HepG2 (cell line): ENCODE results near the gene SERPINE2. TPM values are rescaled to one million over a fixed set of nuclear protein-coding genes. Genes with fewer than 3 reads are reported as not detected.

Experiments
- ATF7-NPFF ChIP-seq: sonication (generic); formaldehyde crosslinking; IDR thresholded peaks from 2 replicates; pipeline ENCODE4 v1.8.1; 2023; ENCODE audit warnings: mild to moderate bottlenecking, low read depth, missing genetic modification reagents, moderate library complexity
- ETV5 ChIP-seq: IDR thresholded peaks from 2 replicates; pipeline ENCODE4 v1.6.1; 2018; ENCODE audit warnings: missing biosample characterization, missing genetic modification reagents, inconsistent platforms, borderline replicate concordance
- MTA3 ChIP-seq: sonication (generic); formaldehyde crosslinking; IDR thresholded peaks from 2 replicates; pipeline ENCODE4 v1.4.0; 2020; ENCODE audit warnings: missing genetic modification reagents
- ONECUT2 ChIP-seq: sonication (generic); formaldehyde crosslinking; IDR thresholded peaks from 2 replicates; pipeline ENCODE4 v1.4.0; 2020; ENCODE audit warnings: missing genetic modification reagents
- polyA plus RNA-seq, 8 experiments: library from polyadenylated mRNA; depleted of rRNA in 3 of 8; stranded (reverse) in 7 of 8; unstranded in 1 of 8; fragments of >200 nt; fragmentation: Illumina TruSeq in 4 of 8; extraction: Trizol in 4 of 8; gene quantifications; 2 replicates each; pipeline versions ENCODE4 v1.2.1 to v1.2.3, GENCODE V29; 2011 to 2016; ENCODE audit warnings: low read depth in 4 of 8, missing spikeins in 1 of 8, mixed read lengths in 1 of 8; ENCODE audit not compliant: insufficient read depth in 1 of 8
- total RNA-seq, 5 experiments: library from RNA; depleted of rRNA; stranded (reverse); fragments of >200 nt; fragmentation: Illumina TruSeq; extraction: Trizol; gene quantifications; 2 replicates each; pipeline ENCODE4 v1.2.3, GENCODE V29; 2016; ENCODE audit warnings: low read depth in 1 of 5
- TF ChIP-seq, protein P1 (sequence below): sonication (generic); formaldehyde crosslinking; IDR thresholded peaks from 2 replicates; pipeline ENCODE4 v1.5.0; 2020; ENCODE audit warnings: missing genetic modification reagents
- TF ChIP-seq, protein P2 (sequence below), 2 experiments: sonication (generic) in 1 of 2; formaldehyde crosslinking in 1 of 2; IDR thresholded peaks; 2 replicates each; pipeline versions ENCODE4 v1.6.1 to v1.9.0; 2014 to 2022; ENCODE audit warnings: antibody characterized with exemption in 1 of 2, borderline replicate concordance in 1 of 2, inconsistent platforms in 1 of 2, low read depth in 1 of 2, missing genetic modification reagents in 1 of 2
- TF ChIP-seq, protein P3 (sequence below): sonication (generic); formaldehyde crosslinking; conservative IDR thresholded peaks from 2 replicates; pipeline ENCODE4 v1.4.0; 2020; ENCODE audit warnings: mild to moderate bottlenecking, missing genetic modification reagents, moderate library complexity

SERPINE2 gene
- total and polyA plus RNA-seq, 2 of the 13 experiments (the other 11 are each of a cell fraction or from before 2014, with no cell fraction given): 7.9 to 18.1 TPM

DNA sequence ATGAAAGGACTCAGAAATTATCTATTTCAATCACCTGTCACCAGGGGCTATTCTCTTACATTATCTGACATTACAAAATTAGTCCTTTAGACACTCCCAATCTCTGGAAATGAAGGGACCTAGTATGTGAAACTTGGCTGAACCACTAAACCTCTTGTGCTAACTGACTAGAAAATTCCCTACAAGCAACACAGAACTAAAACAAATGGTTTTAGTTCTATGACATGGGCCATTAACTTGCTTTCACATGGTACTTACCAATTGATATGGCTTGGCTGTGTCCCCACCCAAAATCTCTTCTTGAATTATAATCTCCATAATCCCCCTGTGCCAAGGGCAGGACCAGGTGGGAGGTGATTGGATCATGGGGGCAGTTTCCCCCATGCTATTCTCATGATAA lies 16.6 kb downstream of the SERPINE2 start (continued):
- no peak for TF ChIP-seq ONECUT2
- TF ChIP-seq MTA3 (CRISPR knock-in tag): no peak
- TF ChIP-seq, protein P1, sequence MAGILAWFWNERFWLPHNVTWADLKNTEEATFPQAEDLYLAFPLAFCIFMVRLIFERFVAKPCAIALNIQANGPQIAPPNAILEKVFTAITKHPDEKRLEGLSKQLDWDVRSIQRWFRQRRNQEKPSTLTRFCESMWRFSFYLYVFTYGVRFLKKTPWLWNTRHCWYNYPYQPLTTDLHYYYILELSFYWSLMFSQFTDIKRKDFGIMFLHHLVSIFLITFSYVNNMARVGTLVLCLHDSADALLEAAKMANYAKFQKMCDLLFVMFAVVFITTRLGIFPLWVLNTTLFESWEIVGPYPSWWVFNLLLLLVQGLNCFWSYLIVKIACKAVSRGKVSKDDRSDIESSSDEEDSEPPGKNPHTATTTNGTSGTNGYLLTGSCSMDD (CRISPR knock-in tag): no peak
- TF ChIP-seq ETV5 (CRISPR knock-in tag): no peak
- TF ChIP-seq, protein P2, sequence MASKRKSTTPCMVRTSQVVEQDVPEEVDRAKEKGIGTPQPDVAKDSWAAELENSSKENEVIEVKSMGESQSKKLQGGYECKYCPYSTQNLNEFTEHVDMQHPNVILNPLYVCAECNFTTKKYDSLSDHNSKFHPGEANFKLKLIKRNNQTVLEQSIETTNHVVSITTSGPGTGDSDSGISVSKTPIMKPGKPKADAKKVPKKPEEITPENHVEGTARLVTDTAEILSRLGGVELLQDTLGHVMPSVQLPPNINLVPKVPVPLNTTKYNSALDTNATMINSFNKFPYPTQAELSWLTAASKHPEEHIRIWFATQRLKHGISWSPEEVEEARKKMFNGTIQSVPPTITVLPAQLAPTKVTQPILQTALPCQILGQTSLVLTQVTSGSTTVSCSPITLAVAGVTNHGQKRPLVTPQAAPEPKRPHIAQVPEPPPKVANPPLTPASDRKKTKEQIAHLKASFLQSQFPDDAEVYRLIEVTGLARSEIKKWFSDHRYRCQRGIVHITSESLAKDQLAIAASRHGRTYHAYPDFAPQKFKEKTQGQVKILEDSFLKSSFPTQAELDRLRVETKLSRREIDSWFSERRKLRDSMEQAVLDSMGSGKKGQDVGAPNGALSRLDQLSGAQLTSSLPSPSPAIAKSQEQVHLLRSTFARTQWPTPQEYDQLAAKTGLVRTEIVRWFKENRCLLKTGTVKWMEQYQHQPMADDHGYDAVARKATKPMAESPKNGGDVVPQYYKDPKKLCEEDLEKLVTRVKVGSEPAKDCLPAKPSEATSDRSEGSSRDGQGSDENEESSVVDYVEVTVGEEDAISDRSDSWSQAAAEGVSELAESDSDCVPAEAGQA (IDR thresholded peaks at IDR 0.05; ENCODE audit: low read depth): no peak
- TF ChIP-seq, protein P2 (CRISPR knock-in tag; IDR thresholded peaks at IDR 0.05; ENCODE audit: borderline replicate concordance): no peak
- no peak for TF ChIP-seq ATF7-NPFF (CRISPR knock-in tag)
- TF ChIP-seq, protein P3, sequence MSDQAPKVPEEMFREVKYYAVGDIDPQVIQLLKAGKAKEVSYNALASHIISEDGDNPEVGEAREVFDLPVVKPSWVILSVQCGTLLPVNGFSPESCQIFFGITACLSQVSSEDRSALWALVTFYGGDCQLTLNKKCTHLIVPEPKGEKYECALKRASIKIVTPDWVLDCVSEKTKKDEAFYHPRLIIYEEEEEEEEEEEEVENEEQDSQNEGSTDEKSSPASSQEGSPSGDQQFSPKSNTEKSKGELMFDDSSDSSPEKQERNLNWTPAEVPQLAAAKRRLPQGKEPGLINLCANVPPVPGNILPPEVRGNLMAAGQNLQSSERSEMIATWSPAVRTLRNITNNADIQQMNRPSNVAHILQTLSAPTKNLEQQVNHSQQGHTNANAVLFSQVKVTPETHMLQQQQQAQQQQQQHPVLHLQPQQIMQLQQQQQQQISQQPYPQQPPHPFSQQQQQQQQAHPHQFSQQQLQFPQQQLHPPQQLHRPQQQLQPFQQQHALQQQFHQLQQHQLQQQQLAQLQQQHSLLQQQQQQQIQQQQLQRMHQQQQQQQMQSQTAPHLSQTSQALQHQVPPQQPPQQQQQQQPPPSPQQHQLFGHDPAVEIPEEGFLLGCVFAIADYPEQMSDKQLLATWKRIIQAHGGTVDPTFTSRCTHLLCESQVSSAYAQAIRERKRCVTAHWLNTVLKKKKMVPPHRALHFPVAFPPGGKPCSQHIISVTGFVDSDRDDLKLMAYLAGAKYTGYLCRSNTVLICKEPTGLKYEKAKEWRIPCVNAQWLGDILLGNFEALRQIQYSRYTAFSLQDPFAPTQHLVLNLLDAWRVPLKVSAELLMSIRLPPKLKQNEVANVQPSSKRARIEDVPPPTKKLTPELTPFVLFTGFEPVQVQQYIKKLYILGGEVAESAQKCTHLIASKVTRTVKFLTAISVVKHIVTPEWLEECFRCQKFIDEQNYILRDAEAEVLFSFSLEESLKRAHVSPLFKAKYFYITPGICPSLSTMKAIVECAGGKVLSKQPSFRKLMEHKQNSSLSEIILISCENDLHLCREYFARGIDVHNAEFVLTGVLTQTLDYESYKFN: no peak
